Neural progenitor cell (in vitro differentiated cells): ENCODE measurements around the gene TMEM178B. TPM values are rescaled to one million over a fixed set of nuclear protein-coding genes. Genes with fewer than 3 reads are reported as not detected.

Experiments used
- DNase-seq: peaks from one replicate; pipeline ENCODE4 v3.0.0-alpha.2; 2016; ENCODE audit warnings: low spot score
- H2AFZ ChIP-seq: fragments of 200-600 bp; sonication (generic); replicated peaks from 2 replicates; pipeline ENCODE4 v1.6.1; 2016; ENCODE audit warnings: antibody characterized with exemption
- H3F3A ChIP-seq: fragments of 200-600 bp; sonication (generic); 2 replicates; pipeline ENCODE4 v1.6.1; 2016; ENCODE audit warnings: antibody characterized with exemption, low read depth
- H3K27ac ChIP-seq: fragments of 200-600 bp; sonication (generic); 2 replicates; pipeline ENCODE4 v1.5.1; 2016; ENCODE audit warnings: mild to moderate bottlenecking
- H3K27me3 ChIP-seq: fragments of 200-600 bp; sonication (generic); 2 replicates; pipeline ENCODE4 v1.6.1; 2016; ENCODE audit warnings: mild to moderate bottlenecking, moderate library complexity
- H3K36me3 ChIP-seq: fragments of 200-600 bp; sonication (generic); 2 replicates; pipeline ENCODE4 v1.5.1; 2016
- H3K4me1 ChIP-seq: fragments of 200-600 bp; sonication (generic); 2 replicates; pipeline ENCODE4 v1.6.1; 2016; ENCODE audit warnings: mixed run types
- H3K4me2 ChIP-seq: fragments of 200-600 bp; sonication (generic); 2 replicates; pipeline ENCODE4 v1.6.1; 2016
- H3K4me3 ChIP-seq: fragments of 200-600 bp; sonication (generic); 2 replicates; pipeline ENCODE4 v1.5.1; 2016
- H3K79me2 ChIP-seq: fragments of 200-600 bp; sonication (generic); 2 replicates; pipeline ENCODE4 v1.6.1; 2016; ENCODE audit warnings: low read depth
- H3K9ac ChIP-seq: fragments of 200-600 bp; sonication (generic); 2 replicates; pipeline ENCODE4 v1.6.1; 2016
- H3K9me3 ChIP-seq: fragments of 200-600 bp; sonication (generic); 2 replicates; pipeline ENCODE4 v1.5.1; 2016; ENCODE audit warnings: low read depth
- H4K20me1 ChIP-seq: fragments of 200-600 bp; sonication (generic); 2 replicates; pipeline ENCODE4 v1.6.1; 2016; ENCODE audit warnings: low read depth
- H3K27ac Mint-ChIP-seq: 3 replicates; pipeline ENCODE4 v1.8.0; 2021; ENCODE audit warnings: mixed read lengths
- H3K27me3 Mint-ChIP-seq: 2 replicates; pipeline ENCODE4 v1.8.0; 2022; ENCODE audit warnings: low read depth, mild to moderate bottlenecking, inconsistent platforms, moderate library complexity, mixed read lengths; ENCODE audit not compliant: insufficient read depth
- H3K36me3 Mint-ChIP-seq: 3 replicates; pipeline ENCODE4 v1.8.0; 2021; ENCODE audit warnings: mixed read lengths
- H3K4me1 Mint-ChIP-seq: 3 replicates; pipeline ENCODE4 v1.8.0; 2021; ENCODE audit warnings: mixed read lengths
- H3K4me3 Mint-ChIP-seq: 3 replicates; pipeline ENCODE4 v1.8.0; 2021; ENCODE audit warnings: mild to moderate bottlenecking, moderate library complexity, mixed read lengths
- H3K9me3 Mint-ChIP-seq: 3 replicates; pipeline ENCODE4 v1.8.0; 2020; ENCODE audit warnings: mixed read lengths
- CTCF ChIP-seq: fragments of 200-600 bp; sonication (generic); IDR thresholded peaks from 2 replicates; pipeline ENCODE4 v1.5.1; 2017; ENCODE audit warnings: antibody characterized with exemption, mild to moderate bottlenecking
- EZH2 ChIP-seq: fragments of 200-600 bp; sonication (generic); IDR thresholded peaks from 2 replicates; pipeline ENCODE4 v1.6.1; 2017; ENCODE audit warnings: antibody characterized with exemption, mild to moderate bottlenecking, moderate library complexity
- EZH2phosphoT487 ChIP-seq: fragments of 200-600 bp; sonication (generic); IDR thresholded peaks from 2 replicates; pipeline ENCODE4 v1.6.1; 2017; ENCODE audit warnings: antibody characterized with exemption
- total RNA-seq: library from RNA; depleted of rRNA; stranded (reverse); fragments of >200 nt; gene quantifications from 2 replicates; pipeline ENCODE4 v1.2.3, GENCODE V29; 2015; ENCODE audit warnings: low replicate concordance

TMEM178B gene
- total RNA-seq, 1 donor from 2014 or later: 2.9 TPM

GRCh38 chr7:141158561-141158960 is 84.7 kb downstream of the TMEM178B start:
- Histone ChIP-seq H3K79me2 (no peaks in the 10 kb centered on the region), H3K4me1 (peaks cover 12% of the 10 kb centered on the region), H3K27me3 (no peaks in the 10 kb centered on the region), H3K36me3 (no peaks in the 10 kb centered on the region), H2AFZ (no peak overlapping the region), H3F3A (peaks cover 10% of the 10 kb centered on the region), H3K4me3 (no peak overlapping the region), H3K9ac (no peak overlapping the region), H3K27ac (no peak overlapping the region), H3K9me3 (no peaks in the 10 kb centered on the region), H3K4me2 (no peak overlapping the region), H4K20me1 (no peaks in the 10 kb centered on the region)
- Mint-ChIP-seq H3K36me3 (no peaks in the 10 kb centered on the region), H3K27ac (no peak overlapping the region), H3K9me3 (no peaks in the 10 kb centered on the region), H3K4me3 (no peak overlapping the region), H3K4me1 (peaks cover 31% of the 10 kb centered on the region), H3K27me3 (peaks cover 11% of the 10 kb centered on the region)
- DNase-seq: no peak
- TF ChIP-seq EZH2 (no peak), EZH2phosphoT487 (no peak), CTCF (no peak)

GRCh38 chr7:141160246-141160860 is 86.5 kb downstream of the TMEM178B start:
- H3K4me1 ChIP-seq: peaks cover 12% of the 10 kb centered on the region
- no peak overlapping the region for H3K27ac ChIP-seq
- Mint-ChIP-seq H3K9me3 (no peaks in the 10 kb centered on the region), H3K27ac (no peak overlapping the region), H3K4me3 (no peak overlapping the region), H3K36me3 (no peaks in the 10 kb centered on the region), H3K4me1 (peaks cover 31% of the 10 kb centered on the region), H3K27me3 (peaks cover 11% of the 10 kb centered on the region)
- no peaks in the 10 kb centered on the region for H4K20me1 ChIP-seq
- no peak for DNase-seq
- H3K36me3 ChIP-seq: no peaks in the 10 kb centered on the region
- no peaks in the 10 kb centered on the region for H3K27me3 ChIP-seq
- H2AFZ ChIP-seq: no peak overlapping the region
- H3K79me2 ChIP-seq: no peaks in the 10 kb centered on the region
- H3K4me3 ChIP-seq: no peak overlapping the region
- peaks cover 10% of the 10 kb centered on the region for H3F3A ChIP-seq
- no peak overlapping the region for H3K9ac ChIP-seq
- TF ChIP-seq CTCF (no peak), EZH2 (no peak), EZH2phosphoT487 (no peak)
- H3K4me2 ChIP-seq: no peak overlapping the region
- H3K9me3 ChIP-seq: no peaks in the 10 kb centered on the region

GRCh38 chr7:141161550-141162535 is 88.0 kb downstream of the TMEM178B start:
- H3F3A ChIP-seq: peaks cover 3% of the 10 kb centered on the region
- H3K27ac ChIP-seq: no peak overlapping the region
- TF ChIP-seq EZH2phosphoT487 (no peak), EZH2 (no peak), CTCF (no peak)
- no peak overlapping the region for H3K4me3 ChIP-seq
- H3K79me2 ChIP-seq: no peaks in the 10 kb centered on the region
- DNase-seq: no peak
- H3K9me3 Mint-ChIP-seq: no peaks in the 10 kb centered on the region
- peaks cover 26% of the 10 kb centered on the region for H3K4me1 Mint-ChIP-seq
- no peaks in the 10 kb centered on the region for H3K9me3 ChIP-seq
- no peak overlapping the region for H3K27ac Mint-ChIP-seq
- no peak overlapping the region for H2AFZ ChIP-seq
- no peak overlapping the region for H3K4me2 ChIP-seq
- H3K9ac ChIP-seq: no peak overlapping the region
- H4K20me1 ChIP-seq: no peaks in the 10 kb centered on the region
- H3K4me3 Mint-ChIP-seq: no peak overlapping the region
- no peaks in the 10 kb centered on the region for H3K36me3 ChIP-seq
- no peaks in the 10 kb centered on the region for H3K27me3 ChIP-seq
- peaks cover 3% of the 10 kb centered on the region for H3K4me1 ChIP-seq
- H3K27me3 Mint-ChIP-seq: peaks cover 11% of the 10 kb centered on the region
- no peaks in the 10 kb centered on the region for H3K36me3 Mint-ChIP-seq
